H1 (cell line): ENCODE data around the gene ENKUR.

Source experiments
- CEBPB ChIP-seq: IDR thresholded peaks from 2 replicates; pipeline ENCODE4 v1.6.1; 2012; ENCODE audit warnings: low read depth, low read length
- CTCF ChIP-seq, 3 experiments: IDR thresholded peaks; 1 replicate in 2 of 3; 2 replicates in 1 of 3; pipeline versions ENCODE4 v1.5.1 to v1.6.1; 2011; ENCODE audit warnings: low read length in 3 of 3, mild to moderate bottlenecking in 3 of 3, inconsistent platforms in 2 of 3, low read depth in 1 of 3, moderate library complexity in 1 of 3; ENCODE audit not compliant: insufficient read depth in 1 of 3; ENCODE audit errors: control extremely low read depth in 1 of 3
- E2F6 ChIP-seq: IDR thresholded peaks from 2 replicates; pipeline ENCODE4 v1.6.1; 2012; ENCODE audit warnings: inconsistent platforms
- EZH2 ChIP-seq: fragments of 200-600 bp; sonication (generic); IDR thresholded peaks from 2 replicates; pipeline ENCODE4 v1.7.1; 2012; ENCODE audit warnings: low read depth, mild to moderate bottlenecking, moderate library complexity, low read length, inconsistent platforms; ENCODE audit not compliant: severe bottlenecking
- POLR2A ChIP-seq, 2 experiments: IDR thresholded peaks; 1 replicate in 1 of 2; 2 replicates in 1 of 2; pipeline ENCODE4 v1.6.1; 2011; ENCODE audit warnings: low read depth in 2 of 2, low read length in 2 of 2, mild to moderate bottlenecking in 2 of 2; ENCODE audit errors: control extremely low read depth in 1 of 2

- TF ChIP-seq CTCF (IDR thresholded peaks at IDR 0.05; ENCODE audit: control extremely low read depth in 1 of 3, insufficient read depth in 1 of 3, low read depth in 1 of 3, low read length in 3 of 3) (no peak), EZH2 (no peak), POLR2A (IDR thresholded peaks at IDR 0.05; ENCODE audit: control extremely low read depth in 1 of 2, low read depth in 2 of 2, low read length in 2 of 2) (no peak), E2F6 (no peak), CEBPB (no peak)
Observed at GRCh38 chr10:24965051-24965450, 50.9 kb downstream of the ENKUR start.
